Cardiac fibroblast (primary cell): ENCODE results near the gene CPEB1.

Source experiments
- DNase-seq, 2 donors: peaks; one replicate each; pipeline versions ENCODE4 v3.0.0 to v3.0.0-alpha.2; 2010; ENCODE audit warnings: low read depth in 2 of 2
- H3K4me3 ChIP-seq, 2 donors: replicated peaks in 1 of 2; 1 replicate in 1 of 2; 2 replicates in 1 of 2; pipeline ENCODE4 v1.5.1; 2011; ENCODE audit warnings: low read depth in 2 of 2, low read length in 2 of 2, mild to moderate bottlenecking in 2 of 2, moderate library complexity in 1 of 2
- TF ChIP-seq, protein P1 (sequence below): IDR thresholded peaks from one replicate; pipeline ENCODE4 v1.5.1; 2011; ENCODE audit warnings: low read depth, mild to moderate bottlenecking, low read length, inconsistent platforms

Gene CPEB1

DNA sequence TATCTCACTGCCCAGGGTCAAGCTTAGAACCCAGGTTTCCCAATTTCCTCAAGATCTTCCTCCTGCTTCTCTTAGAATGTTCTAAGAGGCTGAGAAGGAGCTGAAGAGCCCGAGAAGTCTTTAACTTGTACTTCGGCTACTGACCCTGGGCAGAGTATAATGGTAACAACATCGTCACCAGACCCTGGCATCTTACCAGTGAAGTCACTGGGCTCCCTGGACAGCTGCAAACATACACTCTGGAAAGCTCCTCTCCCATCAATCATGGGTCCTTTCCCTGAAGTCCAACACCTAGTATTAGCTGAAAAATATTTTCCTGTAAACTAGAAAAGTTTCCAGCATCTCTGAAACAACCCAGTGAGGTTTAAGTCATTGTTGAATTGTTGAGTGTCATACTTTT lies 22.7 kb downstream of the CPEB1 start:
- no peak for DNase-seq
- TF ChIP-seq, protein P1, sequence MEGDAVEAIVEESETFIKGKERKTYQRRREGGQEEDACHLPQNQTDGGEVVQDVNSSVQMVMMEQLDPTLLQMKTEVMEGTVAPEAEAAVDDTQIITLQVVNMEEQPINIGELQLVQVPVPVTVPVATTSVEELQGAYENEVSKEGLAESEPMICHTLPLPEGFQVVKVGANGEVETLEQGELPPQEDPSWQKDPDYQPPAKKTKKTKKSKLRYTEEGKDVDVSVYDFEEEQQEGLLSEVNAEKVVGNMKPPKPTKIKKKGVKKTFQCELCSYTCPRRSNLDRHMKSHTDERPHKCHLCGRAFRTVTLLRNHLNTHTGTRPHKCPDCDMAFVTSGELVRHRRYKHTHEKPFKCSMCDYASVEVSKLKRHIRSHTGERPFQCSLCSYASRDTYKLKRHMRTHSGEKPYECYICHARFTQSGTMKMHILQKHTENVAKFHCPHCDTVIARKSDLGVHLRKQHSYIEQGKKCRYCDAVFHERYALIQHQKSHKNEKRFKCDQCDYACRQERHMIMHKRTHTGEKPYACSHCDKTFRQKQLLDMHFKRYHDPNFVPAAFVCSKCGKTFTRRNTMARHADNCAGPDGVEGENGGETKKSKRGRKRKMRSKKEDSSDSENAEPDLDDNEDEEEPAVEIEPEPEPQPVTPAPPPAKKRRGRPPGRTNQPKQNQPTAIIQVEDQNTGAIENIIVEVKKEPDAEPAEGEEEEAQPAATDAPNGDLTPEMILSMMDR = no peak
- H3K4me3 ChIP-seq = no peak overlapping the region

DNA sequence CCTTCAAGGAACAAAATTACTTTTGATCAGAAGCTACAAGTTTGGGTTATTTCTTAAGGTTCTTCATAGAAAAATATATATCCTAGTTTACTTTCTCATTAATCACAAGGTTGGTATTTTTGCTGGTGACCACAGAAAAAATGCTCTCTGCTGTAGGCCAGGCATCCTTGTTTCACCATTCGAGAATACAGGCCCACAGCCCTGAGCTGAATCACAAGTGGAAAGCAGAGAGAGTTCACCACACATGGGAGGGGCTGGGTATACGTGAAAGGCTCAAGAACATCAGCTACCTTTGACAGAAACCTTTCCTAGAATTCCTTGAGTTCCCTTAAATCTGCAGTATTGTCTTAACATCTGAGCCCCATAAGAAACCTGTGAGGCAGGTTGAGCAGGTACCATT lies 23.2 kb downstream of the CPEB1 start:
- TF ChIP-seq, protein P1 = no peak
- H3K4me3 ChIP-seq = no peak overlapping the region
- peak in 1 of 2 donors; percentile 9 for DNase-seq

DNA sequence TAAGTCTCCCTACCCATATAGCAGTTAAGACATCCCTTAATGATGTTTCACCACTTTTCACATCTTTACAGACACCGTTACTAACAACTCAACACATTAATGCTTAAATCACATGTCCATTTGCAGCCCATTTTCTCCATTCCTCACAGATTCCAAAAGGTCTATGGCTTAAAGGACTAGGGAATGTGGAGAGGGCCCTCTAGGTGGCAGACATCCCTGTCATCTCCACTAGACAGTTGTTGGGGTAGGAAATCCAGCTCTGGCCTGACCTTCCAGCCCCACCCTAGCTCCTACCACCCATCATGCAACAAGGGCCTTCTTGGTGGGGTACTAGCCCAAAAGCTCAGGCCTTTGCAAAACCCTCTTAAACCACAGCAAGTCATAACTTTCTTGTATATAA lies 25.2 kb downstream of the CPEB1 start:
- TF ChIP-seq, protein P1 = no peak
- DNase-seq = peak in 1 of 2 donors; percentile 1
- no peak overlapping the region for H3K4me3 ChIP-seq

DNA sequence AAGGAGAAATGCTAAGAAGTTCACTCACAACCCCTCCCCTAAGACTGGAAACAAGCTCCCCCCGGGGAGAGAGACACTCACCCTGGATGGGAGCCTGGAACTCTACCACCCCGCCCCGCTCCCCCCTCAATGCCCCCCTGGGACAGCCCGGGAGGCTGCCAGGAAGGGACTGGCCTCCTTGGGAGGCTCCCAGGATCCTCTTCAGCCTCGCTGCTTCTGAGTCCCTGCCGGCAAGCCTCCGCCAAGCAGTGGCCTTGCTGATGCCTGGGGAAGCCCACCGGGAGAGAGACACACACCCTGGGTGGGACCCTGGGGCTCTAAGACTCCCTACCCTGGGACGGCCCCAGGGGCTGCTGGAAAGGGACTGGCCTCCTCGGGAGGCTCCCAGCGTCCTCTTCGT lies 33.4 kb downstream of the CPEB1 start:
- TF ChIP-seq, protein P1 = no peak
- no peak overlapping the region for H3K4me3 ChIP-seq
- DNase-seq = no peak

DNA sequence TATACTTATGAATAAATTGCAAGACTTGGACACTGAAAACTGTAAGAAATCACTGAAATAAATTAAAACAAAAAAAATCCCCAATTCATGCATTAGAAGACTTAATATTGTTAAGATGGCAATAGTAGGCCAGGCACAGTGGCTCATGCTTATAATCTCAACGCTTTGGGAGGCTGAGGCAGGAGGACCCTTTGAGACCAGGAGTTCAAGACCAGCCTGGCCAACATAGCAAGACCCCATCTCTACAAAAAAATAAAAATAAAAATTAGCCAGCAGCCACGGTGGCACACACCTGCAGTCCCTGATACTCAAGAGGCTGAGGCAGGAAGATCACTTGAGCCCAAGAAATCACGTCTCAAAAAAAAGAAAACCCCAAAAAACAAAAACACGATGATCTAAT lies 35.8 kb downstream of the CPEB1 start:
- DNase-seq = no peak
- TF ChIP-seq, protein P1 = no peak

DNA sequence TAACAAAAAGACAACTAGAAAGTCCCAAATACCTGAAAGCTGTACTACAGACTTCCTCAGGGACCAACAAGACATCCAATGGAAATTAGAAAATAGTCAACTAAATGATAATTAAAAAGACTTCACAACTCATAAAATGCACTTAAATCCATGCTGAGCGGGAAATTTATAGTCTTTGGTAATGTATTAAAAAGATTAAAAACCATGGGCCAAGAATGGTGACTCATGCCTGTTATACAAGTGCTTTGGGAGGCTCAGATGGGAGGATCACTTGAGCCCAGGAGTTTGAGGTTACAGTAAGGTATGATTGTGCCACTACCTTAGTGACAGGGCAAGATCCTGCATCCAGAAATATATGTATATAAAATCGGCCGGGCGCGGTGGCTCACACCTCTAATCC lies 45.0 kb downstream of the CPEB1 start:
- TF ChIP-seq, protein P1 = no peak
- H3K4me3 ChIP-seq = no peak overlapping the region
- no peak for DNase-seq

More for the DNA sequence above, 35.8 kb downstream of the CPEB1 start:
- H3K4me3 ChIP-seq = no peak overlapping the region

DNA sequence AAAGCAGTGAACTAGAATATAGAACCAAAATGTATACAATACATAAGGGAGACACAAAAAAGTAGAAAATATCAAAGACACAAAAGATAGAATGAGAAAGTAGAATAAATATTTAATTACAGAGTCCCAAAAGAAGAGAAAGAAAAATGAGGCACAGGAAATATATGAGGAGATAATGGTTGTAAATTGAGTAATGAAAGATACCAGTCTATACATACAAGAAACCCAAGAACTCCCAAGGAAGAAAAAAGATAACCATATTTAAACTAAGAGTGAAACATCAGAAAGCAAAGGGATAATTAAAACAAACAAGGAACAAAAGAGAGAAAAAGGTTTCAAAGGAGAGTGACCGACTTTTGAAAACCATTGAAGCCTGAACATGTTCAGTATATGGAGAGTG lies 47.3 kb downstream of the CPEB1 start:
- no peak overlapping the region for H3K4me3 ChIP-seq
- DNase-seq = no peak
- TF ChIP-seq, protein P1 = no peak
